Measurements from ENCODE around the gene AGTR1. TPM values are rescaled to one million over a fixed set of nuclear protein-coding genes. Genes with fewer than 3 reads are reported as not detected.

The AGTR1 gene
- polyA plus RNA-seq, 2 of the 4 experiments (the other 2 are of a cell fraction) = 0.92 to 3.1 TPM

Small RNA genes within 50 kb of the gene (small RNA-seq; reads per million reads assigned to genes)
- gene RPL38P1 = 0 to 0.19 (median 0) reads per million in 6 experiments

Other genes starting within 250 kb of the AGTR1 start
- not detected in 2 replicates for gene CPB1, start 129.9 kb downstream of the AGTR1 start, polyA plus RNA-seq (2011; rRNA removed)
- gene CPB1, start 129.9 kb downstream of the AGTR1 start, polyA plus RNA-seq (2017; fragmentation: RNase III; extraction: RNeasy Plus Mini Kit Qiagen cat#74134 plus additional on column Dnase treatment) = not detected in 3 replicates
- not detected in 2 replicates for gene CPA3, start 167.4 kb downstream of the AGTR1 start, polyA plus RNA-seq (2011; rRNA removed)
- gene CPA3, start 167.4 kb downstream of the AGTR1 start, polyA plus RNA-seq (2017; fragmentation: RNase III; extraction: RNeasy Plus Mini Kit Qiagen cat#74134 plus additional on column Dnase treatment) = not detected in 3 replicates